ENCODE data around the gene ZNF283.

DNA sequence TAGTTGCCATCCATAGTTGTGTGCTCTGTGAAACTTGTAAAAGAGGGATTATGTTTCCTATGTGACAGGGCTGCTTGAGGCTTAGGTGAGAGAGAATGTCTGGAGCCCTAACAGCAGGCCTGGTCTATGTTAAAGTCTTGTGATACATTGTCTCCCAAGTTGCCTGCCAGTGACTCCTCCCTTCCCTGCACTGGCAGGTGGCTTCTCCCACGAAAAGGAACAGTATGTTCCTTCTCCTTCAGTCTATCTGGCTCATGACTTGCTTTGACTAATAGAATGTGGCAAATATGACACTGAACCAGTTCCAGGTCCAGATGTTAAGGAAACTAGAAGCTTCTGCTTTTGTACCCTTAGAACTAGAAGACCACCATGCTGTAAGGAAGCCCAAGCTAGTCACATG is 40.5 kb upstream of the ZNF283 start:
- TF ChIP-seq, protein P1, sequence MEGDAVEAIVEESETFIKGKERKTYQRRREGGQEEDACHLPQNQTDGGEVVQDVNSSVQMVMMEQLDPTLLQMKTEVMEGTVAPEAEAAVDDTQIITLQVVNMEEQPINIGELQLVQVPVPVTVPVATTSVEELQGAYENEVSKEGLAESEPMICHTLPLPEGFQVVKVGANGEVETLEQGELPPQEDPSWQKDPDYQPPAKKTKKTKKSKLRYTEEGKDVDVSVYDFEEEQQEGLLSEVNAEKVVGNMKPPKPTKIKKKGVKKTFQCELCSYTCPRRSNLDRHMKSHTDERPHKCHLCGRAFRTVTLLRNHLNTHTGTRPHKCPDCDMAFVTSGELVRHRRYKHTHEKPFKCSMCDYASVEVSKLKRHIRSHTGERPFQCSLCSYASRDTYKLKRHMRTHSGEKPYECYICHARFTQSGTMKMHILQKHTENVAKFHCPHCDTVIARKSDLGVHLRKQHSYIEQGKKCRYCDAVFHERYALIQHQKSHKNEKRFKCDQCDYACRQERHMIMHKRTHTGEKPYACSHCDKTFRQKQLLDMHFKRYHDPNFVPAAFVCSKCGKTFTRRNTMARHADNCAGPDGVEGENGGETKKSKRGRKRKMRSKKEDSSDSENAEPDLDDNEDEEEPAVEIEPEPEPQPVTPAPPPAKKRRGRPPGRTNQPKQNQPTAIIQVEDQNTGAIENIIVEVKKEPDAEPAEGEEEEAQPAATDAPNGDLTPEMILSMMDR (IDR thresholded peaks at IDR 0.05): no peak
- TF ChIP-seq POLR2A (IDR thresholded peaks at IDR 0.05): no peak
